NCI-H128 (cell line): Measurements from ENCODE around the gene TAOK3.
"Not testable (repeated sequence)": the region's sequence is repeated elsewhere in the genome, so short reads cannot be mapped to it uniquely, and the experiment has no call there.

Experiments used
- DNase-seq: peaks from one replicate; lab custom pipeline; 2025; ENCODE audit not compliant: unreplicated experiment; lab: John Stamatoyannopoulos, UW

TAOK3 gene

GRCh38 chr12:118374126-118374725 lies 1.5 kb upstream of the TAOK3 start:
- DNase-seq: no peak

GRCh38 chr12:118373616-118374015 lies 909 bp upstream of the TAOK3 start:
- DNase-seq: no peak

GRCh38 chr12:118371321-118372282 lies 1.1 kb downstream of the TAOK3 start:
- DNase-seq: no peak

DNA sequence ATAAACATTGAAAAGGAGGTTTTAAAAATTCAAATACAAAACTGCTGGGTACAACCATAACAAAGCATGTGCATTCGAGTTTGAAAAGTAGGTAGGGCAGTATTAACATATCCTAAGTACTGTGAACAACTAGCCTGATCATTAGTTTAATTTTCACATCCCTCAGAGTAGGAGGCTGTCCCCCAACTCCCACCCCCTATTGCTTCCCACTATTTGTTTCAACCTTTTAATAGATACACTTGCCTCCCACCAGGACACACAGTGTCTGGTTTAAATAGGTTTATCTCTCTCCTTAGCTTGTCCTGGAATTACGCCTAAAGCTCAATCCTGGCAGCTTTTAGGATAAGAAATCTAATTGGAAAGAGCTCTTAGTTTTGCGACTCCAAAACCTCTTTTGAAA lies 2.1 kb downstream of the TAOK3 start:
- DNase-seq: no peak

DNA sequence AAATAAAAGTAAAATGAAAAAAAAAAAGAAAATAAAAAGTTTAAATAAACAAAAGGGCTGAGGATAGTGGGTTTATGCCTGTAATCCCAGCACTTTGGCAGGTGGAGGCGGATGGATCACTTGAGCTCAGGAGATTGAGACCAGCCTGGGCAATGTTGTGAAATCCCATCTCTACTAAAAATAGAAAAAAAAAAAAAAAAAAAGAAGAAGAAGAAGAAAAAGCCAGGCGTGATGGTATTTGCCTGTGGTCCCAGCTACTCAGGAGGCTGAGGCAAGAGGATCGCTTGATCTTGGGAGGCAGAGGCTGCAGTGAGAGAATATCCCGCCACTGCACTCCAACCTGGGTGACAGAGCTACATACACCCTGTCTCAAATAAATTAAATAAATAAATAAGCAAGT lies 3.9 kb downstream of the TAOK3 start:
- no peak for DNase-seq

- DNase-seq: no peak
These were observed 10.8 kb downstream of the TAOK3 start for GRCh38 chr12:118361889-118362288.

DNA sequence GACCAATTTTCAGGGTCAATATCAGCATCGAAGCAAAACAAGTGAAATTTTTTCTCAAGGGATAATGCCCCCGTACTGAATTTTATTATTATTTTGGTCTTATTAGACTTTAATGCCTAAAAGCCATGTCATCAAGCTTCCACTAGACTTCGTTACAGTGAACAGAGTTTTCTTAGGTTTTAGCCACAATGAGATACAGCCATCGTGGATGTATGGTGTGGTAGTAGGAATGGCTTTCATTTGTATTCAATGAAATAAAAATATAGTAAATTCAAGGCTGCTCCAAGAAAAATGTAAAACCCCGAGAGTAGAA lies 11.7 kb downstream of the TAOK3 start:
- DNase-seq: no peak

- no peak for DNase-seq
These were observed 13.2 kb downstream of the TAOK3 start for GRCh38 chr12:118359541-118359915.

GRCh38 chr12:118358612-118359540 lies 13.8 kb downstream of the TAOK3 start:
- DNase-seq: no peak

GRCh38 chr12:118358008-118358359 lies 14.7 kb downstream of the TAOK3 start:
- DNase-seq: no peak

GRCh38 chr12:118357257-118358007 lies 15.3 kb downstream of the TAOK3 start:
- no peak for DNase-seq

GRCh38 chr12:118356809-118357256 lies 15.9 kb downstream of the TAOK3 start:
- DNase-seq: no peak

- no peak for DNase-seq
These were observed 16.9 kb downstream of the TAOK3 start for GRCh38 chr12:118355843-118356242.

GRCh38 chr12:118354903-118355302 lies 17.8 kb downstream of the TAOK3 start:
- DNase-seq: no peak

DNA sequence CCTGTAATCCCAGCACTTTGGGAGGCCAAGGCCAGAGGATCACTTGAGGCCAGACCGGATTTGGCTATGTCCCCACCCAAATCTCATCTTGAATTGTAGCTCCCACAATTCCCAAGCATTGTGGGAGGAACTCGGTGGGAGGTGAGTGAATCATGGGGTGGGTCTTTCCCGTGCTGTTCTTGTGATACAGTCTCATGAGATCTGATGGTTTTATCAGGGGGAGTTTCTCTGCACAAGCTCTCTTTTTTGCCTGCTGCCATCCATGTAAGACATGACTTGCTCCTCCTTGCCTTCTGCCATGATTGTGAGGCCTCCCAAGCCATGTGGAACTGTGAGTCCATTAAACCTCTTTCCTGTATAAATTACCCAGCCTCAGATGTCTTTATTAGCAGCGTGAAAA lies 18.2 kb downstream of the TAOK3 start:
- DNase-seq: not testable (repeated sequence)

DNA sequence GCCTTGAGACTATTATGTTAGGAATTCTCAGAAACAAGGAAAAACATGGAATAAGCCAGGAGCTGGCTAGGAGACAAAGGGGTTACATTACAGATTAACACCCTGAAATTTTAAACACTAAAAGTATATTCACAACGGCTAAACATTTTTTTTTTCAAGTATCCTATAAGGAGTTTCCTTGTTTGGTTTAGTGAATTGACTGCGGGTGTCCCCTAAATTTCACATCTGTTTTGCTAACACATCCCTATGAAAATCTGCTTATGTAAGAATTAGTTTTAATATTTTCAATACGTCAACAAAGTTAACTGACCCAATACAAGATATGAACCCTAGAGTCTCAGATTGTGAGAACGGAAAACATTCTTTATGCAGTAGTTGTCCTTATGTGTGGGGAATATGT lies 19.0 kb downstream of the TAOK3 start:
- no peak for DNase-seq

DNA sequence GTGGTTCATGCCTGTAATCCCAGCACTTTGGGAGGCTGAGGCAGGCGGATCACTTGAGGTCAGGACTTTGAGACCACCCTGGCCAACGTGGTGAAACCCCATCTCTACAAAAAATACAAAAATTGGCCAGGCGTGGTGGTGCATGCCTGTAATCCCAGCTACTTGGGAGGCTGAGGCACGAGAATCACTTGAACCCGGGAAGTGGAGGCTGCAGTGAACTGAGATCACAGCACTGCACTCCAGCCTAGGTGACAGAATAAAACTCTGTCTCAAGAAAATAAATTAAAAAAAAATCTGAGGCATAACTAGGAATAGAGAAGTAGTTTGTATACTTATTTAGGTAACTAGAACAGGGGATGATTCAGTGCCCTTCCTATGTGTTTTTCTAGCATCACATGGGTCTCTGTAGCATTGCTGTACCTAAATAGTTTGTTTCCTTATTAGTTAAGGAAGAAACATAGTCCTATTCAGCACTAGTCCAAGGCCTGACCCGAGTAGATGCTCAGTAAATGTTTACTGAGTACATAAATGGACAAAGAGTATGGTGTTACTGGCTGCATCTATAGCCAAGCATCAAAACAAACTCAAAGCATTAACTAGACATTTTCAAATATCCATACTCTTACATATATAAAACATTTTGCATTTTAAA lies 21.7 kb downstream of the TAOK3 start:
- no peak for DNase-seq

- no peak for DNase-seq
These were observed 24.8 kb downstream of the TAOK3 start for GRCh38 chr12:118347916-118348315.

DNA sequence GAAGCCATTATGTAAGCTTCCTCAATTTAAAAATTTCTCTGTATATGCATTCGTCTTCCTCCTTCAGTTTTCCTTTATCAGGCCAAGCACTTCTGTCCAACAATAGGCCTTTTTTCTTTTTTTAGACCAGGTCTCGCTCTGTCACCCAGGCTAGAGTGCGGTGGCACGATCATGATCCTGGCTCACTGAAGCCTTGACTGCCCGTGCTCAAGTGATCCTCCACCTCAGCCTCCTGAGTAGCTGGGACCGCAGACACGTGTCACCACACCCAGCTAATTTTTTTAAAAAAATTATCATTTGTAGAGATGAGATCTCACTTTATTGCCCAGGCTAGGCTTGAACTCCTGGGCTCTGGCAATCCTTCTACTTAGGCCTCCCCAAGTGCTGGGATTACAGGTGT lies 25.8 kb downstream of the TAOK3 start:
- no peak for DNase-seq

- no peak for DNase-seq
These were observed 27.4 kb downstream of the TAOK3 start for GRCh38 chr12:118345355-118345754.
